ENCODE data around the gene CDS1. TPM values are rescaled to one million over a fixed set of nuclear protein-coding genes. Genes with fewer than 3 reads are reported as not detected.
A peak's percentile ranks its signal among the peaks of the same experiment; 100 is the strongest.

Gene CDS1
- total RNA-seq, 4 donors from 2014 or later = 18.9 to 32.9 (median 26.9) TPM

GRCh38 chr4:84690481-84690880 is 107.6 kb downstream of the CDS1 start:
- peaks cover 7 to 19% (median 12%) of the 10 kb centered on the region in 3 donors for H3K4me1 ChIP-seq
- 89 to 92% methylated on average over 6 of the region's 7 CpGs for WGBS, 2 donors
- H3K36me3 ChIP-seq = peaks cover 0 to 97% (median 0%) of the 10 kb centered on the region in 3 donors
- H3K4me3 ChIP-seq = no peak overlapping the region
- no peak for DNase-seq
- H3K27ac ChIP-seq = peak overlapping the region; percentile 11 to 56 (median 28)
- no peaks in the 10 kb centered on the region for H3K27me3 ChIP-seq
- TF ChIP-seq CTCF (IDR thresholded peaks at IDR 0.05) (no peak), POLR2A (IDR thresholded peaks at IDR 0.05) (no peak)
- intact Hi-C loops (cut with DNase I) = no loop called here
- H3K9me3 ChIP-seq = no peaks in the 10 kb centered on the region

- no peaks in the 10 kb centered on the region for H3K9me3 ChIP-seq
- WGBS, 2 donors = 10 to 17% methylated on average over 1 of the region's 1 CpG
- H3K4me1 ChIP-seq = peaks cover 7 to 19% (median 12%) of the 10 kb centered on the region in 3 donors
- peaks cover 0 to 97% (median 0%) of the 10 kb centered on the region in 3 donors for H3K36me3 ChIP-seq
- H3K27ac ChIP-seq = peak overlapping the region in 3 of 4 donors; percentile 11 to 56 (median 46)
- no peak overlapping the region for H3K4me3 ChIP-seq
- no peak for TF ChIP-seq POLR2A (IDR thresholded peaks at IDR 0.05)
- no peak for TF ChIP-seq CTCF (IDR thresholded peaks at IDR 0.05)
- DNase-seq = no peak
- intact Hi-C loops (cut with DNase I) = no loop called here
- no peaks in the 10 kb centered on the region for H3K27me3 ChIP-seq
Observed at GRCh38 chr4:84691170-84691691, 108.3 kb downstream of the CDS1 start.

GRCh38 chr4:84691800-84692199 is 108.9 kb downstream of the CDS1 start:
- DNase-seq = no peak
- Histone ChIP-seq H3K27me3 (no peaks in the 10 kb centered on the region), H3K9me3 (no peaks in the 10 kb centered on the region), H3K4me1 (peaks cover 7 to 19% (median 12%) of the 10 kb centered on the region in 3 donors), H3K27ac (peak overlapping the region; percentile 0 to 56 (median 26)), H3K36me3 (peaks cover 0 to 97% (median 0%) of the 10 kb centered on the region in 3 donors), H3K4me3 (no peak overlapping the region)
- no peak for TF ChIP-seq POLR2A (IDR thresholded peaks at IDR 0.05)
- TF ChIP-seq CTCF (IDR thresholded peaks at IDR 0.05) = no peak
- 36 to 42% methylated on average over 1 of the region's 1 CpG for WGBS, 2 donors
- intact Hi-C loops (cut with DNase I) = no loop called here

GRCh38 chr4:84697159-84697558 is 114.2 kb downstream of the CDS1 start:
- intact Hi-C loops (cut with DNase I) = no loop called here
- H3K4me1 ChIP-seq = peaks cover 0 to 8% (median 3%) of the 10 kb centered on the region in 3 donors
- H3K27me3 ChIP-seq = no peaks in the 10 kb centered on the region
- H3K36me3 ChIP-seq = peaks cover 0 to 93% (median 0%) of the 10 kb centered on the region in 3 donors
- H3K9me3 ChIP-seq = no peaks in the 10 kb centered on the region
- TF ChIP-seq POLR2A (IDR thresholded peaks at IDR 0.05) (no peak), CTCF (IDR thresholded peaks at IDR 0.05) (no peak)
- no peak overlapping the region for H3K4me3 ChIP-seq
- no peak for DNase-seq
- 89 to 96% methylated on average over 2 of the region's 2 CpGs for WGBS, 2 donors
- H3K27ac ChIP-seq = no peak overlapping the region

- H3K36me3 ChIP-seq = peaks cover 0 to 94% (median 0%) of the 10 kb centered on the region in 3 donors
- intact Hi-C loops (cut with DNase I) = no loop called here
- no peaks in the 10 kb centered on the region for H3K27me3 ChIP-seq
- no peak for DNase-seq
- WGBS, 2 donors = 85 to 93% methylated on average over 4 of the region's 4 CpGs
- peaks cover 0 to 8% (median 3%) of the 10 kb centered on the region in 3 donors for H3K4me1 ChIP-seq
- TF ChIP-seq CTCF (IDR thresholded peaks at IDR 0.05) (no peak), POLR2A (IDR thresholded peaks at IDR 0.05) (no peak)
- H3K9me3 ChIP-seq = no peaks in the 10 kb centered on the region
- no peak overlapping the region for H3K4me3 ChIP-seq
- H3K27ac ChIP-seq = no peak overlapping the region
Observed at GRCh38 chr4:84697615-84698201, 114.8 kb downstream of the CDS1 start.
